Activated naive CD4-positive, alpha-beta T cell treated with anti-CD3 and anti-CD28 coated beads, Interleukin-2, amount 10 ng/mL, durations not matched to agents 7 days and 5 days (primary cell): ENCODE results near the gene KDM8.
A peak's percentile ranks its signal among the peaks of the same experiment; 100 is the strongest.
"Not testable (repeated sequence)": the region's sequence is repeated elsewhere in the genome, so short reads cannot be mapped to it uniquely, and the experiment has no call there.

Experiments
- CTCF ChIA-PET: fragments of 350-600 bp; sonication (Branson Sonifier 250); formaldehyde crosslinking; loops from one replicate; lab custom pipeline; 2021; ENCODE audit warnings: antibody characterized with exemption; lab: Charles Lee
- DNase-seq: peaks from one replicate; pipeline ENCODE4 v3.0.0-alpha.2; 2020
- H3K27ac Mint-ChIP-seq: one replicate; pipeline ENCODE4 v1.8.0; 2021; ENCODE audit warnings: mild to moderate bottlenecking, moderate library complexity, mixed read lengths
- H3K27me3 Mint-ChIP-seq: one replicate; pipeline ENCODE4 v1.8.0; 2021; ENCODE audit warnings: mild to moderate bottlenecking, mixed read lengths
- H3K36me3 Mint-ChIP-seq: one replicate; pipeline ENCODE4 v1.8.0; 2021; ENCODE audit warnings: mixed read lengths
- H3K4me1 Mint-ChIP-seq: one replicate; pipeline ENCODE4 v1.8.0; 2021; ENCODE audit warnings: mixed read lengths
- H3K4me3 Mint-ChIP-seq: one replicate; pipeline ENCODE4 v1.8.0; 2021; ENCODE audit warnings: mild to moderate bottlenecking, moderate library complexity, mixed read lengths
- H3K9me3 Mint-ChIP-seq: one replicate; pipeline ENCODE4 v1.8.0; 2021; ENCODE audit warnings: mixed read lengths

KDM8 gene

GRCh38 chr16:27239026-27239425 is 35.7 kb downstream of the KDM8 start:
- no peak overlapping the region for H3K4me3 Mint-ChIP-seq
- DNase-seq, result peak; percentile 12
- no peaks in the 10 kb centered on the region for H3K27me3 Mint-ChIP-seq
- peak overlapping the region; percentile 99 for H3K27ac Mint-ChIP-seq
- H3K9me3 Mint-ChIP-seq, result no peaks in the 10 kb centered on the region
- CTCF ChIA-PET, result interaction anchor here (0.7 to 10.2 kb wide), 3 partner anchors 10 to 129 kb away, joined by 3 to 159 read pairs (median 9); no protein-coding TSS in a partner anchor
- peaks cover 92% of the 10 kb centered on the region for H3K4me1 Mint-ChIP-seq
- peaks cover 42% of the 10 kb centered on the region for H3K36me3 Mint-ChIP-seq

GRCh38 chr16:27239906-27240655 is 36.8 kb downstream of the KDM8 start:
- DNase-seq, result peak; percentile 16
- H3K4me3 Mint-ChIP-seq, result no peak overlapping the region
- H3K9me3 Mint-ChIP-seq, result no peaks in the 10 kb centered on the region
- H3K27me3 Mint-ChIP-seq, result no peaks in the 10 kb centered on the region
- H3K4me1 Mint-ChIP-seq, result peaks cover 91% of the 10 kb centered on the region
- H3K36me3 Mint-ChIP-seq, result peaks cover 42% of the 10 kb centered on the region
- H3K27ac Mint-ChIP-seq, result peak overlapping the region; percentile 57
- CTCF ChIA-PET, result interaction anchor here (1.0 kb wide), 1 partner anchor 79 kb away, joined by 3 read pairs; no protein-coding TSS in a partner anchor

GRCh38 chr16:27240948-27241531 is 37.7 kb downstream of the KDM8 start:
- no peak overlapping the region for H3K4me3 Mint-ChIP-seq
- no peaks in the 10 kb centered on the region for H3K9me3 Mint-ChIP-seq
- H3K4me1 Mint-ChIP-seq, result peaks cover 91% of the 10 kb centered on the region
- peak; percentile 16 for DNase-seq
- CTCF ChIA-PET, result interaction anchor here (0.7 to 1.0 kb wide), 3 partner anchors 76 to 127 kb away, joined by 3 to 4 read pairs (median 3); no protein-coding TSS in a partner anchor
- H3K27me3 Mint-ChIP-seq, result no peaks in the 10 kb centered on the region
- H3K36me3 Mint-ChIP-seq, result peaks cover 51% of the 10 kb centered on the region
- H3K27ac Mint-ChIP-seq, result no peak overlapping the region

- peaks cover 56% of the 10 kb centered on the region for H3K36me3 Mint-ChIP-seq
- CTCF ChIA-PET, result interaction anchor here (0.7 to 1.2 kb wide), 3 partner anchors 12 to 127 kb away, joined by 3 to 4 read pairs (median 4); no protein-coding TSS in a partner anchor
- no peaks in the 10 kb centered on the region for H3K27me3 Mint-ChIP-seq
- H3K4me3 Mint-ChIP-seq, result no peak overlapping the region
- no peak overlapping the region for H3K27ac Mint-ChIP-seq
- no peaks in the 10 kb centered on the region for H3K9me3 Mint-ChIP-seq
- H3K4me1 Mint-ChIP-seq, result peaks cover 87% of the 10 kb centered on the region
- DNase-seq, result peak; percentile 8
Observed at GRCh38 chr16:27241658-27242057, 38.3 kb downstream of the KDM8 start.

- H3K4me3 Mint-ChIP-seq, result no peak overlapping the region
- peaks cover 86% of the 10 kb centered on the region for H3K4me1 Mint-ChIP-seq
- H3K9me3 Mint-ChIP-seq, result no peaks in the 10 kb centered on the region
- H3K27me3 Mint-ChIP-seq, result no peaks in the 10 kb centered on the region
- DNase-seq, result peak; percentile 17
- H3K27ac Mint-ChIP-seq, result peak overlapping the region; percentile 24
- CTCF ChIA-PET, result interaction anchor here (1.2 to 3.6 kb wide), 3 partner anchors 7 to 12 kb away, joined by 4 to 19 read pairs (median 7); no protein-coding TSS in a partner anchor
- peaks cover 58% of the 10 kb centered on the region for H3K36me3 Mint-ChIP-seq
Observed at GRCh38 chr16:27242398-27242797, 39.1 kb downstream of the KDM8 start.

GRCh38 chr16:27242868-27243590 is 39.7 kb downstream of the KDM8 start:
- H3K4me3 Mint-ChIP-seq, result peak overlapping the region; percentile 52
- no peaks in the 10 kb centered on the region for H3K27me3 Mint-ChIP-seq
- peaks cover 61% of the 10 kb centered on the region for H3K36me3 Mint-ChIP-seq
- H3K9me3 Mint-ChIP-seq, result no peaks in the 10 kb centered on the region
- peaks cover 83% of the 10 kb centered on the region for H3K4me1 Mint-ChIP-seq
- H3K27ac Mint-ChIP-seq, result peak overlapping the region; percentile 24
- CTCF ChIA-PET, result interaction anchor here (1.0 to 3.6 kb wide), 4 partner anchors 8 to 63 kb away, joined by 3 to 19 read pairs (median 6); no protein-coding TSS in a partner anchor
- DNase-seq, result peak; percentile 58

- peak; percentile 8 for DNase-seq
- H3K4me1 Mint-ChIP-seq, result peaks cover 79% of the 10 kb centered on the region
- no peak overlapping the region for H3K4me3 Mint-ChIP-seq
- H3K9me3 Mint-ChIP-seq, result no peaks in the 10 kb centered on the region
- H3K27ac Mint-ChIP-seq, result peak overlapping the region; percentile 56
- CTCF ChIA-PET, result interaction anchor here (1.0 to 3.6 kb wide), 3 partner anchors 9 to 64 kb away, joined by 3 to 19 read pairs (median 7); no protein-coding TSS in a partner anchor
- no peaks in the 10 kb centered on the region for H3K27me3 Mint-ChIP-seq
- H3K36me3 Mint-ChIP-seq, result peaks cover 63% of the 10 kb centered on the region
Observed at GRCh38 chr16:27243725-27244362, 40.5 kb downstream of the KDM8 start.

- H3K36me3 Mint-ChIP-seq, result peaks cover 61% of the 10 kb centered on the region
- DNase-seq, result no peak
- H3K9me3 Mint-ChIP-seq, result no peaks in the 10 kb centered on the region
- peaks cover 74% of the 10 kb centered on the region for H3K4me1 Mint-ChIP-seq
- peak overlapping the region; percentile 43 for H3K27ac Mint-ChIP-seq
- CTCF ChIA-PET, result interaction anchor here (2.0 to 3.6 kb wide), 2 partner anchors 9 to 13 kb away, joined by 7 to 19 read pairs; no protein-coding TSS in a partner anchor
- no peaks in the 10 kb centered on the region for H3K27me3 Mint-ChIP-seq
- no peak overlapping the region for H3K4me3 Mint-ChIP-seq
Observed at GRCh38 chr16:27244363-27244755, 41.0 kb downstream of the KDM8 start.

- Mint-ChIP-seq H3K4me3 (no peak overlapping the region), H3K4me1 (peaks cover 67% of the 10 kb centered on the region), H3K27ac (no peak overlapping the region), H3K9me3 (no peaks in the 10 kb centered on the region), H3K36me3 (peaks cover 64% of the 10 kb centered on the region), H3K27me3 (no peaks in the 10 kb centered on the region)
- CTCF ChIA-PET, result interaction anchor here (0.5 to 3.6 kb wide), 4 partner anchors 9 to 69 kb away, joined by 3 to 19 read pairs (median 3); no protein-coding TSS in a partner anchor
- no peak for DNase-seq
Observed at GRCh38 chr16:27245276-27246172, 42.2 kb downstream of the KDM8 start.

GRCh38 chr16:27246439-27246838 is 43.1 kb downstream of the KDM8 start:
- Mint-ChIP-seq H3K9me3 (no peaks in the 10 kb centered on the region), H3K27ac (no peak overlapping the region), H3K36me3 (peaks cover 65% of the 10 kb centered on the region), H3K4me3 (no peak overlapping the region), H3K27me3 (no peaks in the 10 kb centered on the region), H3K4me1 (peaks cover 66% of the 10 kb centered on the region)
- CTCF ChIA-PET, result interaction anchor here (1.2 kb wide), 1 partner anchor 11 kb away, joined by 3 read pairs; no protein-coding TSS in a partner anchor
- no peak for DNase-seq

GRCh38 chr16:27247076-27247475 is 43.8 kb downstream of the KDM8 start:
- not testable (repeated sequence) for H3K9me3 Mint-ChIP-seq, H3K27me3 Mint-ChIP-seq, DNase-seq, H3K4me3 Mint-ChIP-seq
- peaks cover 66% of the 10 kb centered on the region for H3K4me1 Mint-ChIP-seq
- H3K36me3 Mint-ChIP-seq, result peaks cover 65% of the 10 kb centered on the region
- CTCF ChIA-PET, result interaction anchor here (1.2 kb wide), 1 partner anchor 12 kb away, joined by 3 read pairs; no protein-coding TSS in a partner anchor
- H3K27ac Mint-ChIP-seq, result peak overlapping the region; percentile 12

- DNase-seq, result no peak
- Mint-ChIP-seq H3K4me3 (no peak overlapping the region), H3K27ac (no peak overlapping the region), H3K36me3 (peaks cover 63% of the 10 kb centered on the region), H3K4me1 (peaks cover 65% of the 10 kb centered on the region), H3K9me3 (no peaks in the 10 kb centered on the region), H3K27me3 (no peaks in the 10 kb centered on the region)
- CTCF ChIA-PET, result interaction anchor here (2.2 to 3.3 kb wide), 2 partner anchors 11 to 13 kb away, joined by 5 to 9 read pairs; no protein-coding TSS in a partner anchor
Observed at GRCh38 chr16:27248036-27248435, 44.7 kb downstream of the KDM8 start.
